HG03045 (cell line): ENCODE data around the gene SLC23A1.
"Not testable (repeated sequence)": the region's sequence is repeated elsewhere in the genome, so short reads cannot be mapped to it uniquely, and the experiment has no call there.

Experiments
- ATAC-seq: cut with Tn5 transposase; IDR thresholded peaks from one replicate; pipeline ENCODE4 v1.9.1; 2021; ENCODE audit warnings: mild to moderate bottlenecking, moderate library complexity; ENCODE audit not compliant: unreplicated experiment

The SLC23A1 gene

GRCh38 chr5:139383275-139383992 is at the start of gene SLC23A1:
TSS of gene SLC23A1 (minus strand) at chr5:139383297. CDS start at chr5:139383253, 44 bp downstream.
- ATAC-seq: no peak

DNA sequence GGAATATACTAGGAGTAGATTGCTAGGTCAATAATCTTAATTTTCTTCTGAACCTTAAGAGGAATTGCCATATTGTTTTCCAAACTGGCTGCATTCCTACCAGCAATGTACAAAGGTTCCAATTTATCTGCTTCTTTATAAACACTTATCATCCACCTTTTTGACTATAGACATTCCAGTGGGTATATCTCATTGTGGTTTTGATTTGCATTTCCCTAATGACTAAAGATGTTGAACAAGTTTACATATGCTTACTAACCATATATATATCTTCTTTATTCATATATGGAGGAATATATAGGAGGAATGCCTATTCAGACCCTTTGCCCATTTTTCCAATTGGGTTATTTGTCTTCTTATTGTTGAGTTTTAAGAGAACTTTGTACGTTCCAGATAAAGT is 48.6 kb upstream of the SLC23A1 start:
- ATAC-seq: no peak

GRCh38 chr5:139430015-139430414 is 46.9 kb upstream of the SLC23A1 start:
- no peak for ATAC-seq

GRCh38 chr5:139426203-139426885 is 43.2 kb upstream of the SLC23A1 start:
- ATAC-seq: no peak

- ATAC-seq: no peak
Measured at GRCh38 chr5:139425497-139425896, 42.4 kb upstream of the SLC23A1 start.

GRCh38 chr5:139422307-139422893 is 39.3 kb upstream of the SLC23A1 start:
- ATAC-seq: no peak

GRCh38 chr5:139419226-139420192 is 36.4 kb upstream of the SLC23A1 start:
- no peak for ATAC-seq

DNA sequence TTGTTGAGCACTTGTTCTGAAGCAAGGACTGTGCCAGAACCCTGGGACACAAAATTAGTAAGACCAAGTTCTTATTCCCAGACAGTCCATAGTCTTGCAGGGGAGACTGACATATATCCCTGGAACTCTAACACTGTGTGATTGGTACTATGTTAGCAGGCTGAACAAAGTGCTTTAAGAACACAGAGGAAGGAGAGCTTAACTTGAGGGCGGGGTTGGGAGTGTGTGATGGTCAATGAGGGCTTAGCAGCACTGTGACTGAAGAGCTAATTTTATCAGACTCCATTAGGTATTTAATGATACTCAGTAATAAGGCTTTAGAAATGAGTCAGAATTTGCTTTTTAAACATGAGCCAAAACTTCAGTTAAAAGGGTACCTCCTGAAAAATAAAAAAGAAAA is 35.7 kb upstream of the SLC23A1 start:
- ATAC-seq: no peak

DNA sequence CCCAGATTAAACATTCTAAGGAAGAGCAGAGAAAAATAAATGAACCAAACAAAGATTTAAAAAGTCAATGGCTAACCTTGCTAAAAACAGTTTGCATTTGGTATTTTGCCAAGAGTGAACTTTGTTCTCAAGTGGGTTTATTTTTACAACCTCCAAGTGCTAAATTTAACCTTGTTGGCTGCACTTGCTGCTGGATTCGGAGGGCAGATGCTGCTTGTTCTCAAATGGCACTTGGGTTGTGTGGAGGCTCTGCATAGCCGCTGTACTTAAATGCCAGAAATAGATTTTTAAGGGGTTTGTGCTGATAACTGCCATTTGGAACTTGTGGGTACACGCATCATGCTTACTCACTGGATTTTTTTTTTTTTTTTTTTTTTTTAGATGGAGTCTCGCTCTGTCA is 34.1 kb upstream of the SLC23A1 start:
- no peak for ATAC-seq

- no peak for ATAC-seq
Measured at GRCh38 chr5:139416651-139417050, 33.6 kb upstream of the SLC23A1 start.

GRCh38 chr5:139415869-139416268 is 32.8 kb upstream of the SLC23A1 start:
- no peak for ATAC-seq

- no peak for ATAC-seq
Measured at GRCh38 chr5:139415221-139415861, 32.2 kb upstream of the SLC23A1 start.

- no peak for ATAC-seq
Measured at GRCh38 chr5:139414581-139415130, 31.6 kb upstream of the SLC23A1 start.

DNA sequence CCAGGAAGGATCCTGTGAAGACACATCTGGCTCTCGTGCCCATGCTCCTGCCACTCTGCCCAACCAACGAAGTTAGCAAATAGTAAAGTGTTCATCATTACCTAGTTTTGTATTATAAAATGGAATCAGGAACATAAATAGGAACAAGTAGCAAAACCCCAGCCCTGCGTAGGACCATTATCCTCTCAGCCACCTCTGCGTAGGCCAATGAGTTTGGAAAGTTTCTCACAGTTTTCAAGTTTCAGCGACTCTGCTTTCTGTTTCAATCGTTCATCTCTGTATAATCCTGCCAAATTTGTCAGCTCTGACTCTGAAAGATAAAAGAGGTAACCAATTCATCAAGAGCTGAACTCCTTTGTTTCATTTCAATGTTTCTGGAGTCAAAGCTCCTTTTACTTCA is 30.9 kb upstream of the SLC23A1 start:
- no peak for ATAC-seq

DNA sequence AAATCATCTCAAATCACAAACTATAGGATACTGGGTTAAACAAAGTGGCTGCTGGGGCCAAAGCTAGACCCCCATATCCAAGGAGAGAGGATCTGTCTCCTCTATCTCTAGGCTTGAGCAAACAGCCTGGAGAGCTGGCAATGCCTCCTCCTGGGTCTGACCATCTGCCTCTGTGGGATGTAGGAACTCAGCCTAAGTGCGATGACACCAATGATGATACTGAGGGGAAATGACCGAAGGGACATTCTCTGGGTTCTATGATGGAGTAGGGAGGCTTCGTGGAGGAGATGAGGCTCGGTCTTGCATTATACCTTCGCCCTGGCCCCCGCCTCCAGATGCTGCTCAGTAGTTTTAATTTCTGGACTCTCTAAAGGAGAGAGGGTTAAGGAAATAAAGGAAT is 30.1 kb upstream of the SLC23A1 start:
- ATAC-seq: no peak

GRCh38 chr5:139410993-139411828 is 28.1 kb upstream of the SLC23A1 start:
- ATAC-seq: no peak

- ATAC-seq: no peak
Measured at GRCh38 chr5:139410121-139410992, 27.3 kb upstream of the SLC23A1 start.

- ATAC-seq: not testable (repeated sequence)
Measured at GRCh38 chr5:139409116-139409515, 26.0 kb upstream of the SLC23A1 start.
